ENCODE data around the gene LCP2.

LCP2 gene

DNA sequence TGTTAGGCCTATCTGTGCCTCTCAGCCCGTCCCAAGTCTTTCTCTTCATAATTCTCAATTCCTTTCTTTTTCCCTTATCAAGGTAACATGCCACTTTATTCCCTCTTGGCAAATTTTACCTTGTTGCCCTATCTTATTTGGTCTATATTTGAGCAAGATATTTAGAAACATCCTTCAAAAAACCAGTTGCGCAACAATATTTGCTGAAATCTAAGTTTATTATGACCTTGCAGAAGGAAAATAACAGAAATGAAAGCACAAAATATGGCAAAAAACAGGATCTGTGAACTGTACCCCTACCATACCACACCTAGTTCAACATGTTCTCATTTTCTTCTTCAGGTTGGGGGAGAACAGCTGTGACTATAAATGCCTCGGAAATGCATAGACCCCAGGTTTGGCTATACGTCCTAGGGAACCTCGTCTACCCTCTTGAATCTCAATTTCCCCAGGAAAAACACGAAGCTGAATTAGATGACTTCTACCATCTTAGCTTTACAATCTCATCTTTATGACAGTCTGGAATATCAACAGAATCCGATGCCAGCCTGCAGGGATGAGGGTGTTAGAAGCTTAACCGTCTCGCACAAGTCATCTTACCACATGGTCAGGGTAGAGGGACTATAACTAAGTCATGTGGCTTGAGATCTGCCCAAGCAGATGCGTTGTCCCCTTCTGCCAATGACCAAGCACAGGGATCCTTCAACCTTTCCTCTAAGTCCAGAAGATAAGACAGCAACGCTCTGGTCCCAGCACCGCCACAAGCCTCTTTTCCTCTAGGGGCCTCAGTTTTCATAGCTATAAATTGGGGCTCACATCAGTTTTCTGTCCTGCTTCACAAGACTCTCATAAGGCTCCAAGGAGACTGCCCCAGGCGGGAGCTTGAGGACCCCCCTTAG is 1.3 kb downstream of the LCP2 start:
- no peak for DNase-seq (ENCODE audit: low read depth)

DNA sequence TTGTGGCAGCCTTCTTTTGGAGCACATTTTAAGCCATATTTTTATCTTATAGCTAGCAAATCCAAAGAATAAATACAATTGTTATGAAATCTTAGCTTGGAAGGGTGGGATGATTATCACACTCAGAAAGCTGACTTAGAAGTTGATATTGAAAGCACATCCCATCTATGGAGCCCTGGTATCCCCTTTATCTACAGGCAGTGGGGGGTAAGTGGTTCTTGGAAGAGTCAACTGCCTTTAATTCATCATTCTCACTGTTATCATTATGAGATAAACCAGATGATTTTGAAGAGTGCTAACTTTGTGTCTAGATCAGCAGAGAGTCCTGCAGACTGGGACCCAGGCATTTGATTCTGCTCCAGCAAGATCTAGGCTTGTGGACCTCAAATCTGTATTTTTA is 3.0 kb downstream of the LCP2 start:
- no peak for DNase-seq (ENCODE audit: low read depth)

DNA sequence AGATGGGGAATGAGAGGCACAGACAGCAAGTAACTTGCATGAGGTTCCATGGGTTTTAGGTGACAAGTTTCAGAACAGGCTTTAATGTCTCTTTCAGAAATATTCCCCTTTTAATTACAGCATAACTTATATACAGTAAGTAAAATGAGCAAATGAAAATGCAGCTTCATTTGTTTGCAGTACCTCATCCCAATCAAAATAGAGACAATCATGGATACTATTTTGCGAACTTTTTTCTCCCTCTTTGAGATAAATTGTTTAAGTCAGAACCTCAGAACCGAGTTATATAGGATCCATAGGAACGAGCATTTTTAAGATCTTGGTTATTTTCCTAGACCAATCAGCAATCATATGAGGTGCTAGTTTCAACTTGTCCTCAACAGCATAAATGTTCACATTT is 3.5 kb downstream of the LCP2 start:
- DNase-seq (ENCODE audit: low read depth), result no peak

DNA sequence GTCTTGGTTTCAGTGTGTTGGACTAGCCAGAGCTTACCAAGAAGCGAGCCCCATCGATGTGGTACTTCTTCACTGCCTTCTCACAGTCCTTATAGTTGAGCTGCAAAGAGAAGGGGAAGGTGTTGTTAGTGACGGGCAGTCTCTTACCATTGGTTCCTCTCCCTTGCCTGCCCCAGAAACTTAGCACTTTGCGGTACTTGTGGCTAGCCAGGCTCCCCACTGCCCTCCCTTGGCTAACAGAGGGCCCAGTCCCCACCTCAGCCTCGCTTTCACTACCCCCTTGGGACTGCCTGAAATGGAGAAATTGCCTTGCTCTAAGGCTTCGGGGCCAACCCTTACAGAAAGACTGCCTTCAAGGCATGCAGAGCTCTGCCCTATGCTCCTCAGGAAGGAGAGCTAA is 4.3 kb downstream of the LCP2 start:
- no peak for DNase-seq (ENCODE audit: low read depth)

DNA sequence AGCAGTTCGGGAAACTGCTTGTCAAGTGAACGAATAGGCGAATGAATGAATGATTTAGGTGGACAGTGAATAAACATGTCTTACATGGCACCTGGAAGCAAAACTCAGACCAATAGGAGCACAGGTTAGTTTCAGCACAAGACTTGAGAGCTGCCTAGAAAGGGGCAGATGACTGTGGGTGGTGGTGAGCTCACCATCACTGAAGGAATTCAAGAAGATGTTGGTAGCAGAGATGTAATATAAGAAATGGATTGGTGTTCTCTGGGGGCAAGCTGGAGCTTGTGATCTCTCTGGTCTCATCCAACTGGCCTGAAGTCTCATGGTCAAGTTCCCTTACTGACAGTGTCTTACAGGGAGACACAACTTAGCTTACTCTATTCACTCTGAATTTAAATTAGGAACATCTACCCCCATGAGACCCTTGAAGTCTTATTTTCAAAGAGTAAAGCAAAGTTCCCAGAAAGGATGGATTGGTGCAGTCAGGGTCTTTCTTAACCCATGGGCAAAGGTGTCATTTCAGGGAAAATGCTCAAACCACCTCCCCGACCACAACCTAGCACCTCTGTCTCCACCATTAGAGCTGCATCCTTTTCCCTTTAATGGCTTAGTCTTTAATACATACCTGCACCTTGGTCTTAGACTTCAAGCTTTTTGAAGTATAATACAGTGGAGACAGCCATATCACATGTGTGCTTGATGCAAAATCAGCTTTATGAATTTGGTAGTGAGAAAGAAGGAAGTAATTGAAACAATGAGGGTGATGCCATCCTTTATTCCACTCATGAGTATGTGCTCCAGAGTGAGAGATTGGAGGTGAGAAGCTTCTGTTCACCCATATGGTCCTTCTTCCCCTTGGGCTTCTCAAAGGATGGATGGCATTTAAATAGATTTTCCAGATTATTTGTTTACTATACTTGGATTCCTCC is 5.1 kb downstream of the LCP2 start:
- DNase-seq (ENCODE audit: low read depth), result no peak

DNA sequence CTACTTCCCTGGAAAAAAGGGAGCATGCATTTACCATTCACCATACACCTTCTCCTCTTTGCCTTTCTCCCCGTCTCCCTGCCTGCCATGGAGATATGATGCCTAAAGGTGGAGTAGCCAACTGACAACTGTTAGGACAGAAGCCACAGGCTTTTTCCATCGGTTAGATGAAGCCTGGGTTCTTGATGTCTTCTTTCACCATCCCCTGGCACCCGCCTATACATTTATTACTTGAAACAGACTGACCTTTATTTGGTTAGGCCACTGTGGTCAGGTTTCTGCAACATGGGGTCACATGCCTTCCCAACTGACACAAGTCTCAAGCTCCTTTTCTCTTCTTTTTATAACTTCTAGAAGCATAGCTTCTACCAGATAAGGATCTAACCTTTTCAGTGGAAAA is 7.1 kb downstream of the LCP2 start:
- DNase-seq (ENCODE audit: low read depth), result no peak

DNA sequence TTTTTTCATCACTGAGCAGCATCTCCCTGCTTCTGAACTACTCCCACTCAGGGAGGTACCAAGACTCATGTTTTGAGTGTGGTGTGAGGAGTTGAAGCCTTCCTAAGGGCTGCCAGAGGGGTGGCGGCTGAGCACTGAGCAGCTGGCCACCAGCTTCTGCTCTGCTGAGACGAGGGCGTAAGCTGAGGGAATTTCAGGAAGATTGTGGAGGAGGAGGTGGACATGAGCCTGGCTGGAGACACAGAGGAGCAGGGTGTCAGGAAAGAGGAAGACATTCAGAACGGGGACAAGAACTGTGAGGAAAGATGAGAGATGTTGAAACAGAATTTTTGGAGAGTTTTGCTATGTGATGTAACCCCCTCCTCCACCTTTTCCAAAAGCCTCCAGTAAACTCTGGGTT is 7.8 kb downstream of the LCP2 start:
- DNase-seq (ENCODE audit: low read depth), result no peak

DNA sequence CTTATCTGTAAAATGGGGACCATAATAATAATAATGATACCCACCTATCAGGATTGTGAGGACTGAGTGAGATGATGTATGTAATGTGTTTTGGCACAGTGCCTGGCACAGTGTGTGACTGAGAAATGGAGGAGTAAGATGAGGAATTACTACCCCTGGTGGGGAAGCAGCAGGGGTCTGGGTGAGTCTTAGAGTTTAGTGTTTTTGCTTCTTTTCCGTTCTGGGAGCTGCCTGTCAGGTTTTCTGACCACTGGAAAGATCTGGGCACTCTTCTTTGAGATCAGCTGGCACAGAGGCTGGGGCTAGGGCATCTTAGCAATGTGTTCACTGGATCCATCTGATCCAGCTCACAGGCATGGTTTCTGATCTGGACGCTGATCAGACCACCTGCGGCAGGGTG is 8.5 kb downstream of the LCP2 start:
- no peak for DNase-seq (ENCODE audit: low read depth)

DNA sequence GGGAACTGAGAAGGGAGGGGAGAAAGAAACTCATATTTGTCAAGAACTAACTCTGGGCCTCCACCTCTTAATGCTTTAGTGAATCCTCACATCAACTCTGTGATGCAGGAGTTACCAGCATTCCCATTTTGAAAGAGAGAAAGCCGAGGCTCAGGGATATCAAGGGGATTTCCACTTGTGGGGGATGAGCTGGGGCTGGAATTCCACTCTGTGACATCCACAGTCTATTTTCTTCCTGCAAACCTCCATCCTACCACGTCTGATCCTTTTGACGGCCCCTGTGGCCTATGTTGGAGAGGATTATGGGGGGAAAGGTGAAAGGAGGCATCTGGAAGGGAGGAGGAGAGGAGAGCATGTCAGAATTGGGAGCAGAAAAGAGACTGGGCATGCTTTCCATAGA is 9.0 kb downstream of the LCP2 start:
- no peak for DNase-seq (ENCODE audit: low read depth)

DNA sequence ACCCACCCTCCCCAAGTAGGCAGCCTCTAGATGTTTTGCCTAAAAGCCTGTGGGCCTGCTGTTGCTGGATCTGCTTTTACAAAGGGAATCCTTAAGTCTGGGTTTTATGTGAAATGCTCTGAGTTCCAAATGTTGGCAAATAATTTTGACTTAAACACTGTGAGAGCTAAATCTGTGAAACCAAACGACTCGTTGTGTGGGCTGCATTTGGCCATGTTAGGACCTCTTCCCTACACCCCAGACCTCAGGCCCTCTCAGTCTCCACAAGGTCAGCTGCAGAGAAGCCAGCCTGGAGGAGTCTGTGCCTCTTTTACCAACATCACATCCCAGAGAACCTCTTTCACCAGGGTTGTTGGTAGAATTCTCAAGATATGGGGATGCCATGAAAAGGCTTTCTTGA is 9.4 kb downstream of the LCP2 start:
- DNase-seq (ENCODE audit: low read depth), result no peak

DNA sequence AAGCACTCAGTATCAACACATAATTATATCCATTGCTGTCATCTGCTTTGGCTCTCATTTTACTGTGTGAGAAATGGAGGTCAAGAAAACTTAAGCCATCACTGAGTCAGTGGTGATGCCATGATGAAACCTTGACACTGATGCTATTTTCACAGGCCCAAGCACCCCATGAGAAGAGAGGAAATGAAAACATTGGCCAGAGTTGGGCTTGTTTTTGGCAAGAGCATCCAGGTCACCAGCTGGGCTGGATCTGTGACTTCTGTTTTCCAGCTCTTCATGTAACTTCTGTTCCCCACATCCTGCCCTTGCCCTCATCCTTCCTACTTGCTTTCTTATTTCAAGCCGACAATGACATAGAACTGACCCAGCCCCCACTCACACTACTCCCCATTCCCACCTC is 10.0 kb downstream of the LCP2 start:
- DNase-seq (ENCODE audit: low read depth), result no peak

DNA sequence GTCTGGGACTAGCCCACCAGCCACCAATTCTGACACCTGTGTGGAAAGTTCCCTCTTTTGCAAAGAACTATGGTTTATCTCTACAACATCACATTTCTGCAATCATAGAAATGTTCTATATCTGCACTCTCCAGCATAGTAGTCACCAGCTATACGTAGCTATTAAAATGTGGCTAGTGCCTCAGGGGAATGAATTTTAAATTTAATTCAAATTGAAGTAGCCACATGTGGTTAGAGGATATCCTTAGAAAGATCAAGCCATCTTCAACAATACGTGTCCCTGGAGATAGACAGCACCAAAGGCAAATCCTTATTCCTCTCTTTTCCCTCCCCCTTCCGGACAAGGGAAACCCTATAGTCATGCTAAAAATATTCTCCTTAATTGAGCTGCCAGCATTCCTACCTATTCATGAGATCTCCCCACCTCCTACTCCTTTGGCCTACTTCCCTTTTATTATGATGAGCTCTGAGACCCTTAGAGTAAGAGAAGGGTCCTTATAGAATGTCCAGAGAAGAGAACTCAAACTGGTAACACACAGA is 11.1 kb downstream of the LCP2 start:
- no peak for DNase-seq (ENCODE audit: low read depth)

DNA sequence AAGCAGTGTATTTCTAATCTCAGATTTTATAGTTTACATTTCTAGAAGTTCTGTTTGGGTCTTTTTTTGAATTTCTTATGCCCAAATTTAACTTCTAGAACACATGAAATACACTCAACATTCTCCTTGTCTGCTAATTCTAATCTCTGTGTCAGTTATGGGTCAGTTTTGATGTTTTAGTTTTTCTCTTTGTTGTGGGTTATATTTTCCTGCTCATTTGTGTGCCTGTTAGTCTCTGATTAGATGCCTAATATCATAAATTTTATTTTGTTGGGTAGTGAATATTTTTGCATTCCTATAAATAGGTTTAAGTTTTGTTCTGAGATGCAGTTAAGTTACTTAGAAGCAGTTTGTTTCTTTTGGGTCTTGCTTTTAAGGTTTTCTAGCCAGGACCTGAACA is 12.4 kb downstream of the LCP2 start:
- DNase-seq (ENCODE audit: low read depth), result no peak

DNA sequence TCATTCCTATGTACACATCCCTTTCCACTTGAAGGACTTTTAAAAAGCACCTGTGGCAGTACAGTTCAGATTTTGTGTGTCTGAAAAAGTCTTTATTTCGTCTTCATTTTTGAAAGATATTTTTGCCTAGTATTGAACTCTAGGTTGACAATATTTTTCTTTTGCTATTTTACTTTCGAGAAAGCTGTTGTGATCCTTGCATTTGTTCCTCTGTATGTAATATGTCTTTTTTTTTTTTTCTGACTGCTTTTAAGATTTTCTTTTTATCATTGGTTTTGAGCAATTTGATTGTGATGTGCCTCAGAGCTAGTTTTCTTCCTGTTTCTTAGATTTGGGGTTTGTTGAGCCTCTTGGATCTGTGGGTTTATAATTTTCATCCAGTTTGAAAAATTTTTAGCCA is 13.3 kb downstream of the LCP2 start:
- DNase-seq (ENCODE audit: low read depth), result no peak

DNA sequence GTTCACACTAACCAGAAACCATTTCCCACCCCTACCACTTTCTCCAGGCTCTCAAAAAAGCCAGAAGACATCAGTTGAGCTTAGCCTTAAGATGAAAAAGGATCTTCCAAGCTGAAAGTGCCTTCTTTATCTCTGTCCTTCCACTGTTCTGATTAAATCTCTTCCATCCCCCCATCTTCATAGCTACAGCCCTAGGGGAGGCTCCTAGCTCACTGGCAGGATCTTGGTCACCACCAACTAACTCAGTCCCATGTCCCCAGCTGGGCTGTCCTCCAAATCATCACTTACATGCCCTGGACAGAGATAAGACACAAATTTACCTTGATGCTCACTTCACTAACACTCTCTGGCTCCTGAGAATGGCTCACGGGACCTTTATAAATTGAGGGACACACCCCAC is 14.3 kb downstream of the LCP2 start:
- DNase-seq (ENCODE audit: low read depth), result no peak

DNA sequence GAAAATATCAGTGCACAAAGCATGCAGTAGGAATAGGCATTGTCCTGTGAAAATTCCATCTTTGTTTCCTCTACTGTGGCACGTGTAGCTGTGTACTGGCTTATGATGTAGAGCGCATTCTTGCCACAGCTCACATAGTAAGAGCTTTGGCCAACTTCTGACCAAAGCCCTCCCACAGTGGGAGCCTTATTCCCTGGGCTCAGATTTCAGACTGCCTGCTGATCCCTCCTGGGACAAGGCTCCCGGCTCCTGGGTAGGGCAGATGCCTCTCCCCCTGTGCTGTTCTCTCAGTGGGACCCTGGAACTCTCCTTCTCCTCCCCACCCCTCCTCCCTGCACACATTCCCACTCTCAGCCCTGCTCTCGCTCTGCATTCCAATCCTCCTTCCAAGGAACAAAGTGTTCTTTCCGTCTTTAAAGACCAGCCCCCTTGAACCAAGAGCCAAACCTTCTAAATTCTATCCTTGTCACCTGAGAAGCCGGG is 17.5 kb downstream of the LCP2 start:
- DNase-seq (ENCODE audit: low read depth), result no peak

DNA sequence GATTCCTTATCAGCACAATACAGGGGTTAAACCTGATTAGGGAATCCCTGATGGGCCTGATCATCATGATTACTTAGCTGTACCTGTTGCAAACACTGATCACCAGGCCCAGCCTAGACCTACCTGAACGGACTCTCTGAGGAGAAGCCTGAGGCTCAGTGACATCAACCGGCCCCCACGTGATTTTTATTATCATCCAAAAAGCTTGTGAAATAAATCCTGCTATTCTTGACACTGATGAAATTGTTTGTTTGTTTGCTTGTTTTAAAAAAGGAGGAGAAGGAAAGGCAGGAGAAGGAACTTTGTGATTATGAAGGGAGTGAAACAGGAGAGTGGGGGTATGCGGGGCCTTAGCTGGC is 18.1 kb downstream of the LCP2 start:
- no peak for DNase-seq (ENCODE audit: low read depth)

DNA sequence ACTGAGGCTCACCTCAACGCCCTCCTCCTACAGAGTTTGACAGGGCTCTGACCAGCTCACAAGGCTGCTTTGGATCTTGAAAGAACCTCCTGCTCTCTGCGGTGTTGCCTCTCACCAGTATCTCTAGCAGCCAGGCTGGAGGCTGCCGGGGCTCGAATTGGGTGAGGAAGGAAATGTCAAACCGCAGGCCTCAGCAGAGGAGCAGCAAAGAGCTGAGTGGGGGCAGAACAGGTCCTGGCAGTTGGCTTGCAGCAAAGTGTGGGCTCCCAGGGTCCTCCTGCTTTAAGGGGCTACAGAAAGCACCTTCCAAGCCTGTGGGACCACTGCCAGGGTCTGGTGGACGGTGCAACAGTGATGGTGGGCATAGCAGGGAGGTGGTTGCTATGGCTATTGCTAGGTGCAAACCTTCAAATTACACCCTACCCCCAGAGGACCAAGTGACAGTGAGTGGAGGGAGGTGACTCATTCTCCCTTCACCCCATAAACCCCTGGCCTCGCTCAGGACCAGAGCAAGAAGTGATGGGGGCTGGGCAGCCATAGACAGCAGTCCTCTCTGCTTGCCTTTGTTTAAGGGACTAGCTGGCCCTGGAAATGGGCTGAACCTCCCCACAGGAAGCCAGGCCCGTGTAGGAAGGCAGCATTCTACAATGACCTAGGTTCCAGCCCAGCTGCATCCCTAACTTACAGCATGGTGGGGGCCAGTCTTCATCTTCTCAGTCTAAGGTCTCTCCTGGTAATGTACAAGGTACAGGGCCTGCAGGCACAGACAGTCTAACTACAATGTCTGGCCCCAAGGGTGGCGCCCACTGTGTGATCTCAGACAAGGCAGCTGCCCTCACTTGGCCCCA is 18.7 kb downstream of the LCP2 start:
- DNase-seq (ENCODE audit: low read depth), result no peak

DNA sequence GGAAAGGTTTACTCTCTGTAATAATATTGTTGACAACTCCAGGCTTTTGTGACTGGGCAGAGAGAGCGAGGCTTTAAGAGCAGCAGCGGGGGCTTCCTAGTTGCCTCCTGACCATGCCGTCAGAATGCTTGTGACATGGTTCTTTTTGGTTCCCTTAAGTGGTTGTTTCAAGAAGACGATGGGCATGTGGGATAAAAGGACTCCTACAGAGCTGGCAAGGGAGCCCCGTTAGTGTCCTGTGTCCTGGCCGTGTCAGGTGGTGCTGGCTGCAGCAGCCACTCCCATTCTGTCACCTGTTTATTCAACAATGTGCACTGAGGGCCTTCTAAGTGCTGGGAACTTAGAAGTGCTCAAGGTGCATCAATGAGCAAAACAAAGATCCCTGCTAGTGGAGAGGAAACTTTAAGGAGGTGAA is 19.7 kb downstream of the LCP2 start:
- no peak for DNase-seq (ENCODE audit: low read depth)

DNA sequence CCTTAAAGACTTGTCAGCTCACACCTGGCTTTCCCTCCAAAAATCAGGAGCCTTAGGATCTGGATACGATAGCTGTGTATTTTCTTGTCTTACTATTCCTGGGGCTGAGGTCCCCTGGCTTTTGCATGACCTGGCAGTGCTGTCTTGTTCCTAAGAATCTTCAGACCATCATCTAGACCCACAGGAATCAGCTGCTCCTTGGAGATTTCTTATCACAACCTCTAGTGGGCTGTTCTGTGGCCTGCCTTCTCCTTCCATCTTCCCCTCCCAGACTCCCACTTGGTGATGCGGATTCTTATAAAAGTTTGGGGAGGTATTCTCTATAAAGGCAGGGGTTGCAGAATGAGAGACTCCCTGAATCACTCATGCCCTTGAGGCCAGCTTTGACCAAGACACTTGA is 21.4 kb downstream of the LCP2 start:
- no peak for DNase-seq (ENCODE audit: low read depth)

DNA sequence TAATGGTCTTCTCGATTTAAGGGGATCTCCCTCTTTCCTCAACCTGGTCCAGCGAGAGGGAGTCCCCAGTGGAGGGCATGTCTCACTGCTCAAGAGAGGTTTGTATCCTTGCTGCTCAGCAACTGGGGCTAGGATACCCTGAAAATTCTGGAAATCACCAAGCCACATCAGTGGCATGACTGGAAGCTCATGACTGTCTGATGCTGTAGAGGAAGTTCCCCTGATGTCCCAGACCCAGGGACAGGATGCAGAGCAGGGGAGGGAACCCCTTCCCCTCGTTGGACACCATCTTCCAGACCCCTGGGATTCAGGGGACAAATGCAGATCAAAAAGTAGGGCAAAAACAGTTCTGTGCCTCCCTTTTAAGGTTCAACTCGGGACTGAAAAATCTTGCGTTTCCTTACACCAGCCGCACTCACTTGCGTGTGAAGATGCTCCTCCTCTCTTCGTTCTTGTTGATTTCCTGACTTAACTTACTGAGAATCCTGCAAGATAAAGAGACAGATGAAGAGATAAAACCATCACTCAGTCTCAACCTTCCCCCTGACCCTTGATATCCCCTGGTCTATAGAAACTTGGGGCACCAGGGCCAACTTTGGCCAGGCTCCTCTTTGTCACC is 22.1 kb downstream of the LCP2 start:
- no peak for DNase-seq (ENCODE audit: low read depth)
